Loucy (cell line): Measurements from ENCODE around the gene DIS3.

Experiments
- H2AFZ ChIP-seq: fragments of 200-600 bp; sonication (generic); 2 replicates; pipeline ENCODE4 v1.6.0; 2016; ENCODE audit warnings: antibody characterized with exemption, mild to moderate bottlenecking, low read length, moderate library complexity
- H3F3A ChIP-seq: fragments of 200-600 bp; 2 replicates; pipeline ENCODE4 v1.6.0; 2016; ENCODE audit warnings: antibody characterized with exemption, low read depth, mild to moderate bottlenecking
- H3K27me3 ChIP-seq: fragments of 200-600 bp; sonication (generic); 2 replicates; pipeline ENCODE4 v1.6.1; 2014; ENCODE audit warnings: low read length, mild to moderate bottlenecking; ENCODE audit not compliant: insufficient read depth, poor library complexity, severe bottlenecking
- H3K36me3 ChIP-seq: fragments of 200-600 bp; sonication (generic); 2 replicates; pipeline ENCODE4 v1.6.1; 2016; ENCODE audit warnings: low read length; ENCODE audit not compliant: insufficient read depth
- H3K4me1 ChIP-seq: fragments of 200-600 bp; sonication (generic); 2 replicates; pipeline ENCODE4 v1.5.1; 2014; ENCODE audit warnings: low read length, mild to moderate bottlenecking; ENCODE audit not compliant: insufficient read depth, poor library complexity, severe bottlenecking
- H3K4me2 ChIP-seq: fragments of 200-600 bp; sonication (generic); 2 replicates; pipeline ENCODE4 v1.6.0; 2014; ENCODE audit warnings: antibody characterized with exemption, low read length, low read depth, mild to moderate bottlenecking; ENCODE audit not compliant: poor library complexity, severe bottlenecking
- H3K4me3 ChIP-seq: fragments of 200-600 bp; sonication (generic); 2 replicates; pipeline ENCODE4 v1.5.1; 2014; ENCODE audit warnings: low read length, mild to moderate bottlenecking, mixed read lengths; ENCODE audit not compliant: poor library complexity, severe bottlenecking
- H3K79me2 ChIP-seq: fragments of 200-600 bp; sonication (generic); 2 replicates; pipeline ENCODE4 v1.6.1; 2014; ENCODE audit warnings: low read length; ENCODE audit not compliant: insufficient read depth
- H3K9ac ChIP-seq: fragments of 200-600 bp; sonication (generic); 2 replicates; pipeline ENCODE4 v1.6.0; 2014; ENCODE audit warnings: mild to moderate bottlenecking, low read depth, low read length, moderate library complexity; ENCODE audit not compliant: poor library complexity, severe bottlenecking
- H3K9me2 ChIP-seq: fragments of 200-600 bp; sonication (generic); replicated peaks from 2 replicates; pipeline ENCODE4 v1.6.1; 2016; ENCODE audit warnings: low read depth, low read length, mixed read lengths
- H3K9me3 ChIP-seq: fragments of 200-600 bp; sonication (generic); 2 replicates; pipeline ENCODE4 v1.6.1; 2014; ENCODE audit warnings: mild to moderate bottlenecking, antibody characterized with exemption, low read length, low read depth; ENCODE audit not compliant: insufficient read depth
- H4K20me1 ChIP-seq: fragments of 200-600 bp; sonication (generic); 2 replicates; pipeline ENCODE4 v1.6.0; 2014; ENCODE audit warnings: antibody characterized with exemption, low read length, mild to moderate bottlenecking; ENCODE audit not compliant: insufficient read depth, poor library complexity, severe bottlenecking
- EZH2phosphoT487 ChIP-seq: fragments of 200-600 bp; IDR thresholded peaks from 2 replicates; pipeline ENCODE4 v1.6.1; 2018; ENCODE audit warnings: antibody characterized with exemption, mild to moderate bottlenecking, moderate library complexity, borderline replicate concordance
- TF ChIP-seq, protein P1 (sequence below): fragments of 200-600 bp; sonication (generic); conservative IDR thresholded peaks from 2 replicates; pipeline ENCODE4 v1.5.1; 2014; ENCODE audit warnings: mild to moderate bottlenecking, antibody characterized with exemption, low read length

DIS3 gene

DNA sequence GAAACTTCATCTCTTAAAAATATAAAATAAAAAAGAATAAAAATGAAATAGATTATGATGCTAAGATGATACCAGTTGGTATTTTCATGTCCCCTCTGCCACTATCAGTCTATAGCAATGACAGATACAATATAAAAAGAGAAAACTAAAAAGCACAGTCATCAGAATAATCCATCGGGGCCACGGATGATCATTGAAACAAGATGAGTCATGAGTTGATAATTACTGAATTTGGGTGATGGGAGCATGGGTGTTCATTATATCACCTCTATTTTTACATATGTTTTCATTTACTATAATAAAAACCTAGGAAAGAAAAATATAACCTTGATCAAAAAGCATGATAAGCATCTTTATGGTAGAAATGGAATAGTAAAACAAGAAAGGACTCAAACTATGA, 41.4 kb upstream of the DIS3 start:
- TF ChIP-seq, protein P1, sequence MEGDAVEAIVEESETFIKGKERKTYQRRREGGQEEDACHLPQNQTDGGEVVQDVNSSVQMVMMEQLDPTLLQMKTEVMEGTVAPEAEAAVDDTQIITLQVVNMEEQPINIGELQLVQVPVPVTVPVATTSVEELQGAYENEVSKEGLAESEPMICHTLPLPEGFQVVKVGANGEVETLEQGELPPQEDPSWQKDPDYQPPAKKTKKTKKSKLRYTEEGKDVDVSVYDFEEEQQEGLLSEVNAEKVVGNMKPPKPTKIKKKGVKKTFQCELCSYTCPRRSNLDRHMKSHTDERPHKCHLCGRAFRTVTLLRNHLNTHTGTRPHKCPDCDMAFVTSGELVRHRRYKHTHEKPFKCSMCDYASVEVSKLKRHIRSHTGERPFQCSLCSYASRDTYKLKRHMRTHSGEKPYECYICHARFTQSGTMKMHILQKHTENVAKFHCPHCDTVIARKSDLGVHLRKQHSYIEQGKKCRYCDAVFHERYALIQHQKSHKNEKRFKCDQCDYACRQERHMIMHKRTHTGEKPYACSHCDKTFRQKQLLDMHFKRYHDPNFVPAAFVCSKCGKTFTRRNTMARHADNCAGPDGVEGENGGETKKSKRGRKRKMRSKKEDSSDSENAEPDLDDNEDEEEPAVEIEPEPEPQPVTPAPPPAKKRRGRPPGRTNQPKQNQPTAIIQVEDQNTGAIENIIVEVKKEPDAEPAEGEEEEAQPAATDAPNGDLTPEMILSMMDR = no peak
- TF ChIP-seq EZH2phosphoT487 = no peak
- 0 out of 2 replicates have a peak, but pooled peaks cover 4% of the 10 kb centered on the region for H3F3A ChIP-seq
- no peaks in the 10 kb centered on the region for H3K27me3 ChIP-seq
- no peaks in the 10 kb centered on the region for H3K9me2 ChIP-seq
- no peak overlapping the region for H3K9ac ChIP-seq
- H3K4me2 ChIP-seq = no peak overlapping the region
- H3K9me3 ChIP-seq = no peaks in the 10 kb centered on the region
- no peak overlapping the region for H3K4me3 ChIP-seq
- no peaks in the 10 kb centered on the region for H4K20me1 ChIP-seq
- peaks cover 13% of the 10 kb centered on the region for H3K4me1 ChIP-seq
- H3K79me2 ChIP-seq = no peaks in the 10 kb centered on the region
- no peak overlapping the region for H2AFZ ChIP-seq
- peaks cover 38% of the 10 kb centered on the region; the same call in 1 of the 2 replicates for H3K36me3 ChIP-seq

DNA sequence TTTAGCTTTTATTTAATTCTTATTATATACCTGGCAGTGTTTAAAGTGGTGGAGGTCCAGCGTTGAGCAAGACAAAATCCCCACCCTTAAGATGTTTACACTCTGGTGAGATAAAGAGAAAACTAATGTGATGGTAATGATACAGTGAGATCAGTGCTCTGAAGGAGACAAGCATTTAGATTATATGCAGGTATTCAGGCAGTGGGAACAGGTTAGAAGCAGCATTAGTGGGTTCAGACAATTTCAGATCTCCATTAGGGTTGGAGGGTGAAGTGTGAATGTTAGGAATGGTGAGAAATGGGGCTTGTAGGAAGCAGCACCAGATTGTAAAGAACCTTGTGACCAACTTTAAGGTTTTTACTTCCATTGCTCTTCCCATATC, 39.2 kb upstream of the DIS3 start:
- H3K9me3 ChIP-seq = no peaks in the 10 kb centered on the region
- no peaks in the 10 kb centered on the region for H4K20me1 ChIP-seq
- no peaks in the 10 kb centered on the region for H3F3A ChIP-seq
- H3K4me2 ChIP-seq = no peak overlapping the region
- H3K9ac ChIP-seq = no peak overlapping the region
- no peaks in the 10 kb centered on the region for H3K27me3 ChIP-seq
- H3K4me3 ChIP-seq = no peak overlapping the region
- H3K36me3 ChIP-seq = peaks cover 31% of the 10 kb centered on the region; the same call in 1 of the 2 replicates
- no peaks in the 10 kb centered on the region for H3K9me2 ChIP-seq
- H3K4me1 ChIP-seq = peaks cover 13% of the 10 kb centered on the region
- H3K79me2 ChIP-seq = no peaks in the 10 kb centered on the region
- no peak overlapping the region for H2AFZ ChIP-seq
- TF ChIP-seq, protein P1 = no peak
- no peak for TF ChIP-seq EZH2phosphoT487

DNA sequence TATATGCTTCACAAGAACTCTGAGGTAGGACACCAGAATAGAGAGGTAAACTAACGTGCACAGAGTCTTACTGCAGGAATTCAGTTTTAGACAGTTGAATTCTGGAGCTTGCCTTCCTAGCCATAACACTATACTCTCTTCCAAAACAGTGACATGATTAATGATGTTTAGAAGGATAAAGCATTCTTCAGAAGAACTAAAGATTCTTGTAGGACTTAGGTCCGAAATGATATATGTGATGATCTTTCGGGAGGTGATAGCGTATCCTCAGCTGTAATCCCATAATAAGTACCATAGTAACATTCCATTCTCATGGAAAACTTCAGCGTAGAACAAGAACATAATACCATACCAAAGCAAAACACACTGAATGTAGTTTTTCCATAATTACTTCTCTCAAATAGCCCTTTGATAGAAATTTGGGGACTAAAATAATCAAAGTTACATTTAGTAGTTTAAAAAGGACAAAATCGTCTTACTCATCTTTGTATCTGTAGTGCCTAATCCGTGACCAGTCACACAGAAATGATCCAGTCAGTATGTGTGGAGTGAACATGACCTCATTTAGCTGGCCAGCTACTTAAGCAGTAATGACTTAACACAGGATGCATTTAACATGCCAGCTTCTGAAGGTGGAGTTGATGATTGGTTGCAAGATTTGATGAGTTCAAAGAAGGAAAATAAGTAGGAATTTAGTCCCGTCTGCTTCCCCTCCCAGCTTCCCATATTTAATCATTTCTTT, 38.6 kb upstream of the DIS3 start:
- Histone ChIP-seq H3K79me2 (no peaks in the 10 kb centered on the region), H4K20me1 (no peaks in the 10 kb centered on the region), H3F3A (no peaks in the 10 kb centered on the region), H3K4me2 (no peak overlapping the region), H3K27me3 (no peaks in the 10 kb centered on the region), H2AFZ (no peak overlapping the region), H3K9ac (no peak overlapping the region), H3K4me1 (peaks cover 13% of the 10 kb centered on the region), H3K36me3 (peaks cover 30% of the 10 kb centered on the region; the same call in 1 of the 2 replicates), H3K4me3 (no peak overlapping the region), H3K9me2 (no peaks in the 10 kb centered on the region), H3K9me3 (no peaks in the 10 kb centered on the region)
- no peak for TF ChIP-seq EZH2phosphoT487
- TF ChIP-seq, protein P1 = no peak
